NCI-H526 treated with DMSO at 0.1 percent for 48 hours (cell line): Measurements from ENCODE around the gene APOC1.
"Not testable (repeated sequence)": the region's sequence is repeated elsewhere in the genome, so short reads cannot be mapped to it uniquely, and the experiment has no call there.

Experiments
- DNase-seq: peaks from one replicate; lab custom pipeline; 2025; lab: John Stamatoyannopoulos, UW

Gene APOC1

DNA sequence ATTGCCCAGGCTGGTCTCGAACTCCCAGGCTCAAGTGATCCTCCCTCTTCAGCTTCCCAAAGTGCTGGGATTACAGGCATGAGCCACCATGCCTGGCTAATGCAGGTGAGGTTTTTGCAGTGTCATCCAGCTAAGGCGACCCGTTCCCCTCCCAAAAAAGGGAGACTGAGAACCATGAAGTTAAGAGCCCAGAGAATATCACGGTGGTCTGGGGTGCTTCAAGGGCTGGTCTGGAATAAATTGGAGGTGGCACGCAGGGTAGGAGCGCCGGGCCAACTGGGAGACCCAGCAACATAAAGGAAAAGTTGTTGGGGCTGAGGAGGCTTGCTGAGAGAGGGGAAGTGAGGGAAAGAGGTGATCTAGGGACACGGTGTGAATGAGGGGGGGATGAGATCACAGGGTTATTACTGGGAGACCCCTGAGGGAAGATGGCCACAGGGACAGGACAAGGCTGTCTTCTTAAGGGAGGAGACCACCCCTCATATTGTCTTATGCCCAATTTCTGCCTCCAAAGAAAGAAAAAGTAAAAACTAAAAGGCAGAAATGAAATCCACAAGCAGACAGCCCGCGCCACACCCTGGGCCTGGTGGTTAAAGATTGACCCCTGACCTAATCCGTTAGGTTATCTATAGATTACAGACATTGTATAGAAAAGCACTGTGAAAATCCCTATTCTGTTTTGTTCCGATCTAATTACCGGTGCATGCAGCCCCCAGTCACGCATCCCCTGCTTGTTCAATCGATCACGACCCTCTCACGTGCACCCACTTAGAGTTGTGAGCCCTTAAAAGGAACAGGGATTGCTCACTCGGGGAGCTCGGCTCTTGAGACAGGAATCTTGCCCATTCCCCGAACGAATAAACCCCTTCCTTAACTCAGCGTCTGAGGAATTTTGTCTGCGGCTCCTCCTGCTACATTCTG lies 636 bp upstream of the APOC1 start:
- not testable (repeated sequence) for DNase-seq

DNA sequence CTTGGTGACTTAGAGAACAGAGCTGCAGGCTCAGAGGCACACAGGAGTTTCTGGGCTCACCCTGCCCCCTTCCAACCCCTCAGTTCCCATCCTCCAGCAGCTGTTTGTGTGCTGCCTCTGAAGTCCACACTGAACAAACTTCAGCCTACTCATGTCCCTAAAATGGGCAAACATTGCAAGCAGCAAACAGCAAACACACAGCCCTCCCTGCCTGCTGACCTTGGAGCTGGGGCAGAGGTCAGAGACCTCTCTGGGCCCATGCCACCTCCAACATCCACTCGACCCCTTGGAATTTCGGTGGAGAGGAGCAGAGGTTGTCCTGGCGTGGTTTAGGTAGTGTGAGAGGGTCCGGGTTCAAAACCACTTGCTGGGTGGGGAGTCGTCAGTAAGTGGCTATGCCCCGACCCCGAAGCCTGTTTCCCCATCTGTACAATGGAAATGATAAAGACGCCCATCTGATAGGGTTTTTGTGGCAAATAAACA lies 9.9 kb downstream of the APOC1 start:
- DNase-seq, result no peak

DNA sequence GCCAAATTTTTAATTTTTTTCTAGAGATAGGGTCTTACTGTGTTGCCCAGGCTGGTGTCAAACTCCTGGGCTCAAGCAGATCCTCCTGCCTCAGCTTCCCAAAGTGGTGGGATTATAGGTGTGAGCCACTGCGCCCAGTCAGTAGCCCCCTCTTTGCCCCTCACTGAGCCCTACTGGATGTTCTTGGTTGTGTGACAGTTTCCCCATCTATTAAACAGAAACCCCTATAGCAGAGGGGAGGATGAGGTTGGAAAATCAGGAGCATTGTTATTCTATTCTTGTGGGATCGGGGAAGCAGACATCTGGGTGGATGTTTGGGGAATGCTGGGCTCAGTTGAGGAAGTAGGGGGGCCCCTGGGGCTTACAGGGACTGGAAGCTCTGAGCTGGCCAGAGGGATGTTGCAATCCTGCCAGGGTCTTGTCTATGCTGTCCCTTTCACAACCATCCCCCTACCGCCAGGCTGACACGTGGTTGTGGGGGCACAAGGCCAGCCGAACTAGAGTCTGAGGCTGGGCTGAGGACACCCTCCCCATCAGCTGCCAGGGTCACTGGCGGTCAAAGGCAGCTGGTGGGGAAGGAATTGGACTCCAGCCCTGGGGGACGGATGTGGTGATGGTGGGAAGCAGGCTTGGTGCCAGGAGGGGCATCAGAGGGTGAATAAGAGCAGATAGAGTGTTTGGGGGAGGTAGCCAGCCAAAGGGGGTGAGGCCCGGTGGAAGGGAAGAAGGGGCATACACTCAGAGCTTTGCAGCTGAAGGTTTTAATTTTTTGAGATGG lies 10.9 kb downstream of the APOC1 start:
- DNase-seq, result no peak

DNA sequence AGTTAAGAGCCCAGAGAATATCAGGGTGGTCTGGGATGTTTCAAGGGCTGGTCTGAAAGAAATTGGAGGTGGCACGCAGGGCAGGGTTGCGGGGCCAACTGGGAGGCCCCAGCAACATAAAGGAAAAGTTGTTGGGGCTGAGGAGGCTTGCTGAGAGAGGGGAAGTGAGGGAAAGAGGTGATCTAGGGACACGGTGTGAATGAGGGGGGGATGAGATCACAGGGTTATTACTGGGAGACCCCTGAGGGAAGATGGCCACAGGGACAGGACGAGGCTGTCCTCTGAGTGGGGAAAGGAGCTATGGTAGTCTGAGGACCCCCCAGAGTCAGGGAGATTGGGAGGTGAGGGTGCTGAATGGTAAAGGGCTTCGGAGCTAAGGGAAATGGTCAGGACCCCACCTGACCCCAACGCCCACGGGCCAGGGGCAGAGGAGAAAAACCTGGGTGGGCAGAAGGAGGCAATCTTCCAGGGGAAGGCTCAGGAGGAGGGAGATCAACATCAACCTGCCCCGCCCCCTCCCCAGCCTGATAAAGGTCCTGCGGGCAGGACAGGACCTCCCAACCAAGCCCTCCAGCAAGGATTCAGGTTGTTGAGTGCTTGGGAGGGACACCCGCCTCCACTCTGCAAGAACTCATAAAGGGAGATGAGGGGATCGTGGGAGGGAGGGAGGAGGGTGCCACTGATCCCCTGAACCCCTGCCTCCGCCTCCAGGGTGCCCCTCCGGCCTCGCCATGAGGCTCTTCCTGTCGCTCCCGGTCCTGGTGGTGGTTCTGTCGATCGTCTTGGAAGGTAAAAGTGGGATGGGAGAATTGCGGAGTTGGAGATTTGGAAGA lies 12.1 kb downstream of the APOC1 start:
- not testable (repeated sequence) for DNase-seq

DNA sequence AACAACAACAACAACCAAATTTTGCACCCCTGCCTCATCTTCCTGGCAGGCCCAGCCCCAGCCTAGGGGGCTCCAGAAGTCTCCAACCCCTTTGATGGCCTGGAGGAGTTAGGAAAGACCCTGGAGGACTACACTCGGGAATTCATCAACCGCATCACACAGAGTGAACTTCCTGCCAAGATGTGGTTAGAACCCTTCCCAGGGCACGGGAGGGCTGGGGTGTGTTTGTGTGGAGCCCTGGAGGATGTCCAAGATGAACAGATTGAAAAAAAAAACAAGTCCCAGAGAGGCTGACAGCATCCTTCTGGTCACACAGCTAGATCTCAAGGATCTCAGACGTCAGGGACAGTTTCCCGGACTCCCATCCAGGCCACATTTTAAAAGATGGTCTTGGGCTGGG lies 13.3 kb downstream of the APOC1 start:
- DNase-seq, result no peak

DNA sequence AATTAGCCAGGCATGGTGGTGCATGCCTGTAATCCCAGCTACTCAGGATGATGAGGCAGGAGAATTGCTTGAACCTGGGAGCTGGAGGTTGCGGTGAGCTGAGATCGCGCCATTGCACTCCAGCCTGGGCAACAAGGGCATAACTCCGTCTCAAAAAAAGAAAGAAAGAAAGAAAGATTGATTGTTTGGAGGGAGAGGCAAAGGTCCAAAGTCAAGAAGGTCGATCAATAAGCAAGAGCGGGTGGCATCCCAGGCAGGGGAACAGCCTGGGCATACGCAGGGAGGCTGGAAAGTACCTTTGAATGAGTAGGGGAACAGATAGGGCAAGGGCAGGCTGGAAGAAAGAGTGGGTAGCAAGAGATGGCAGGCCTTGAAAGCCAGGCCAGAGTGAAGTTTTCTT lies 15.7 kb downstream of the APOC1 start:
- DNase-seq, result no peak

DNA sequence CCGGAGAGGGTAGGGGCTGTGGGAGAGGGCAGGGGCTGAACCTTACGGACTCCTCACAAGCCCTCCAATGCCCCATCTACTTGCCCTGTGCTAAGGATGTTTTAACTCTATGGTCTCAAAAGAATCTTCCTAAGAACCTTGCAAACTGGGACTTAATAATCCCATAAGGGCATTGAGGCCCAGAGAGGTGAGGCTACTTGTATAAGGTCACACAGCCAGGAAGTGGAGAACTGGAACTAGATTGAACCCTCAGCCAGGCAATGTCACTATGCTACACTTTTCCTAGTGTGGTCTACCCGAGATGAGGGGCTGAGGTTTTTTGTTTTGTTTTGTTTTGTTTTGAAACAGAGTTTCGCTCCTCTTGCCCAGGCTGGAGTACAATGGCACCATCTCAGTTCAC lies 17.1 kb downstream of the APOC1 start:
- no peak for DNase-seq

DNA sequence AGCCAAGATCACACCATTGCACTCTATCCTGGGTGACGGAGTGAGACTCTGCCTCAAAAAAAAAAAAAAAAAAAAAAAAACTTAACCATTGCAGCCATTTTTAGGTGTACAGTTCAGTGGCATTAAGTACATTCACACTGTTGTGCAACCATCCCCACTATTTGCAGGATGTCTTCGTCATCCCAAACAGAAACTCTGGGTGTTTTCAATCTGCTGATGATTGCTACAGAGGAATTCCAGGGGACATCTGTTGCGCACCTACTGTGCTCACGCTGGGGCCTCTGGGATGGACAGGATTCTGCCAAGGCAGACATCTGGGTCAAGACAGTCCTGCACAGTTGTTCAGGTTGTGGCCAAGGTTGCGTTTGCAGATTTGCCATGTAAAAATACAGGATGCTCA lies 25.3 kb downstream of the APOC1 start:
- DNase-seq, result no peak

DNA sequence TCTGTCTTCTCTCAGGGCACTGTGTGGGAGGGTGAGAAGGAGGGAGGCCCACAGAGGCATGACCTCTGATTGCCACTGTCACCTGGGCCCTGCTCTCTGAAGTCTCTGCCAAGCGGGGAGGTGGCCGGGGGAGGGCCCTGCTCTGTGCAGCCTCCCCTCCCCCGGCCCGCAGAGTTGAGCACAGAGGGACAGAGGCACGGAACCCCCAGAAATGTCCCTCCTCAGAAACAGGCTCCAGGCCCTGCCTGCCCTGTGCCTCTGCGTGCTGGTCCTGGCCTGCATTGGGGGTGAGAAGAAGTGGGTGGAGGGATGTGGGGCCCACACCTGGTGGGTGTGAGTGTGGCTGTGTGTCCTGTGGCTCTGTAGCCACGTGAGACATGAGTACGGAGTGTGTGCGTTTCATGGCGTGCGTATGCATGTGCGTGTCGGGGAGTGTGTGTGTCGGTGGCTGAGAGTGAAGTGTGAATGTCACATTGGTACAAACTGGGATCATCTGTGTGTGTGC lies 27.7 kb downstream of the APOC1 start, which contains the start of gene APOC4:
Gene APOC4 (plus strand): TSS at position 171 of the 505 bp plus-strand sequence. CDS start 41 bp downstream, at position 212.
- DNase-seq, result no peak

DNA sequence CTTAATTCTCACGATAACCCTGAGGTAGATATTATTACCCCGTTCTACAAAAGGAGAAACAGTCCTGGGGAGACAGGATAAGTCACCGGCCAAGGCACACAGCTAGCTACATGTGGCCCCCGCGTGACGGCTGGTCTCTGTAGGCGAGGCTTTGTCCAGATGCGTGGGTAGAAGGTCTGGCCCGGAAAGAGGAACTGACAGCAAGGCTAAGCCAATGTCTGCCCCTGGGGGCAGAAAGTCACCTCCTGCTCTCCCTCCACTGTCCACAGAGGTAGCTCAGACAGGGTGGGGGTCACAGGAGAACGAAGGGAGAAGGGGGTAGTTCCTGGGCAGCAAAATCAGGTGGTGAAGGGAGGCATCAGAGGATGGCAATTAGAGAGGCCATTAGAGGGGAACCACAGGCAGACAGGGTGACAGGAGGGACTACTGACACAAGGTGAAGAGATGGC lies 29.4 kb downstream of the APOC1 start:
- no peak for DNase-seq

DNA sequence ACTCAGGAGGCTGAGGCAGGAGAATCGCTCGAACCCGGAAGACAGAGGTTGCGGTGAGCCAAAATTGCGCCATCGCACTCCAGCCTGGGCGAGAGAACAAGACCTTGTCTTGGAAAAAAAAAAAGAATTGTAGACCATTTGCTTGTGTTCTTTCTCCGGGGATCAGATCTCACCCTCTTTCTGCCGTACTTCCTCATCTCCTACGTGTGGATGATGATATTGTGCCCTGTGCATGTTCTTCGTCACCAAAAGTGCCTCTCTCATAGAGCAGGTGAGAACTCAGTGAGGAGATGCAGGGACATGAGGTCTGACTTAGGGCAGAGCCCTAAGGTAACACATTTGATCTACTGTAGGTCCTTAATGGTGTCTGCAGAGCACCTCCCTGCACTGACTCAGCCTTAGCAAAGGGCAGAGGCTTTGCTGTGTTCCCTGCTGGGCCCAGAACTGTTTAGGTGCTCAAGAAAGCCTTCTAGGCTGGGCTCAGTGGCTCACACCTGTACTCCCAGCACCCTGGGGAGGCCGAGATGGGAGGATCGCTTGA lies 32.7 kb downstream of the APOC1 start:
- no peak for DNase-seq

DNA sequence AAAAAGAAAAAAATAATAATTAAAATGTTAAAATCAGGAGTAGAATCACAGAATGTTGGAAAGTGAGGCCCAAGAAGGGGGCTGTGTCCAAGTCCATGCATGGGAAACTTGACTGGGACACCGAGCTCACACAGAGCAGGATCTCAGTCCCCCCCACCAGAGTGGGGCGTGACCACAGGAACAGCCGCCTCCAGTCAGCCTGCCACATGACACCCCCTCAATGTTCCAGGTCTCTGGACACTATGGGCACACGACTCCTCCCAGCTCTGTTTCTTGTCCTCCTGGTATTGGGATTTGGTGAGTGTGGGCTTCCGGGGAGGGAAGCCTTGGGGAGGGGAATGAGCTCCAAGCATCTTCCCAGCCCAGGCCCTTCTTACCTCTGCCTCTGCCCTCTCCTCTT lies 33.8 kb downstream of the APOC1 start:
- DNase-seq, result no peak

DNA sequence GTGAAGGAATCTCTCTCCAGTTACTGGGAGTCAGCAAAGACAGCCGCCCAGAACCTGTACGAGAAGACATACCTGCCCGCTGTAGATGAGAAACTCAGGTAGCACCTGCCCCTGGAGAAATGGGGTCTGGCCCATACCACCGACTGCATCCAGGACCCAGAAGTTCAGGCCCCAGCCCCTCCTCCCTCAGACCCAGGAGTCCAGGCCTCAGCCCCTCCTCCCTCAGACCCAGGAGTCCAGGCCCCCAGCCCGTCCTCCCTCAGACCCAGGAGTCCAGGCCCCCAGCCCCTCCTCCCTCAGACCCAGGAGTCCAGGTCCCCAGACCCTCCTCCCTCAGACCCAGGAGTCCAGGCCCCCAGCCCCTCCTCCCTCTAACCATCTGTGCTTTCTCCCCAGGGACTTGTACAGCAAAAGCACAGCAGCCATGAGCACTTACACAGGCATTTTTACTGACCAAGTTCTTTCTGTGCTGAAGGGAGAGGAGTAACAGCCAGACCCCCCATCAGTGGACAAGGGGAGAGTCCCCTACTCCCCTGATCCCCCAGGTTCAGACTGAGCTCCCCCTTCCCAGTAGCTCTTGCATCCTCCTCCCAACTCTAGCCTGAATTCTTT lies 34.5 kb downstream of the APOC1 start:
- DNase-seq, result no peak

DNA sequence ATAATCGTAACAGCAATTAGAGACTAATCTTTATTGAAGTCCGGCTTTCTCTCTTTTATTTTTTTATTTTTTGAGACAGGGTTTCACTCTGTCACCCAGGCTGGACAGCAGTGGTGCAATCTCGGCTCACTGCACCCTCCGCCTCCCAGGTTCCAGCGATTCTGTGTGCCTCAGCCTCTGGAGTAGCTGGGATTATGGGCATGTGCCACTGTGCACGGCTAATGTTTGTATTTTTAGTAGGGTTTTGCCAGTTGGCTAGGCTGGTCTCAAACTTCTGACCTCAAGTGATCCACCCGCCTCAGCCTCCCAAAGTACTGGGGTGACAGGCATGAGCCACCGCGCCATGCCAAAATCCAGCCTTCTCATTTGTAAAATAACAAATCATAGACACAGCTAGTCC lies 35.1 kb downstream of the APOC1 start:
- no peak for DNase-seq

DNA sequence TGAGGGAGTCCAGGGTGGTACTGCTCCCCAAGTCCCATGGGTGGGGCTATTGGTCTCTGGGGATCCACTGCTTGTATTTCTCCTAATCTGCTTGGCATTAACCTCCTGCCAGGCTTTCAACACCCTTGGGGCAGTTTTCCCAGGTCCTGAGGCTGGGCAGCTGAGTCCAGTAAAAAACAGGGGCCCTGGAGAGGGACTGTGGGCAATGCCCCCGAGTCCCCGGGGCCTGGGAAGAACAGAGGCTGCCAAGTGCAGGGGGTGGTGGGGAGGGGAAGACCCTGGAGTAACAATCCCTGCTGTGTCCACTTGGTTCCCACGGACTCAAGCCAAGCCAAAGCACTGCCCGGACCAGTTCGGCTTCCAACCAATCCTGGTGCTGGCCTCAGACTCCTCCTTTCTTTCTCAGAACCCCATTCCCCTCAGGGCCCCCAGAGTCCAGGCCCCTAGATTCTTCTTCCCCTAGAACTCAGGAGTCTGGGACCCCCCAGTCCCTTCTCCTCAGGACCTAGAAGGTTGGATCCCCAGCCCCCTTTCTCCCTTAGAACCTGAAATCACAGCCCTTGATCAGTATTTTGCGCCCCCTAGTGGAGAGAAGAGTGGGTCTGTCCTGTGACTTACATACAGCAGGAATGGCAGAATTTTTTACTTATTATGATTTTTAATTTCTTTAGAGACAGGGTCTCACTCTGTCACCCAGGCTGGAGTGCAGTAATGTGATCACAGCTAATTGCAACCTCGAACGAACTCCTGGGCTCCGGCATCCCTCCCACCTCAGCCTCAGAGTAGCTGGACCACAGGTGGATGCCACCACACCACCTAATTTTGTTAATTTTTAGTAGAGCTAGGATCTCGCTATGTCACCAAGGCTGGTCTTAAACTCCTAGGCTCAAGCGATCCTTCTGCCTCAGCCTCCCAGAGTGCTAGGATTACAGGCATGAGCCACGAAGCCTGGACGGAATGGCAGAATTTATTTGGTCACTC lies 37.1 kb downstream of the APOC1 start:
- peak; percentile 50 for DNase-seq

DNA sequence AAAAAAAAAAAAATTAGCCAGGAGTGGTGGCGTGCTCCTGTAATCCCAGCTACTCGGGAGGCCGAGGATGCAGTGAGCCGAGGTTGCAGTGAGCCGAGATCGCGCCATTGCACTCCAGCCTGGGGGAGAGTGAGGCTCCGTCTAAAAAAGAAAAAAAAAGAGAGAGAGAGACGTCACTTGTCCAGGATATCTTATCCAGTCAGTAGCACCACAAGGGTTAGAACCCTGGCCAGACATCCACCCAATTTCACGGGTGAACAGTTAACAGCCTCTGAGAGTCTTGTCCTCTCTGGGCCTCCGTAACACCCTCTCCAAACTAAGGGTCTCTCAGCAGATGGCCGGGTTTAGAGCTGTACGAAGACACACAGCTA lies 39.9 kb downstream of the APOC1 start:
- no peak for DNase-seq

DNA sequence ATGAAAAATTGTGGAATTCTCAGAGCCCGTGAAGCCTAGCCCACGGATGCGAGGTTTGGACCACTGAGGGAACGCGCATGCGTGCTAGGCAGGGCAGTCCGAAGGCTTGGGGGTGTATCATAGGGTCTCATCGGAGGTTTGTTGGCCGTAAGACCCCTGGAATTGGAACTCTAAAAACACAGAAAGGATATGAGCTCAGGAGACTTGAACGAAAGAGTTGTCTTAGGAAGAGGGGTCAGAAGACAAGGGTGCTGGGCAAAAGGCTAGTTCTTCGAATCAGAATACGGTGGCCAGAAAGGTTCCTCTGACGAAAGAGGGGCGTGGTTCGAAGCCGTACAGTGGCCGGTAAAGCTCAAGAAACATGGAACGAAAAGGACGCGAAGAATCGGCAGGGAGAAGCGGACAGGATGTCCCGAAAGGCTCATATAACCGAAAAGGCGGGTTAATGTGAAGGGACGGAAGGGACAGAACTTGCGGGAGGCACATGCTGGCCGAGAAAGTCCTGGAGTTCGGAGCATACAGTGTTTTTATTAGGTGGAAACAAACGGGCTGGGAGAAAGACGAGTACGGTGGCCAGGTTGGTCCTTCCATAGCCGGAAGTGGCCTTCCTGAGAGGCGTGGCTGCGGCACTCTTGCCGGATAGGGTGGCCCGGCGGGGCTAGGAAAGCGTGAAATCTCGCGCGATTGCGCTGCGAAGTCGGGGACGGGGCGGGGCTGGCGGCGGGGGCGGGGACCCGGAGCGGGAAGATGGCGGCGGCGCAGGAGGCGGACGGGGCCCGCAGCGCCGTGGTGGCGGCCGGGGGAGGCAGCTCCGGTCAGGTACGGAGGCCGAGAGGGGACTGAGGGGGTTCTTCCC lies 40.5 kb downstream of the APOC1 start, which contains the start of gene CLPTM1:
Gene CLPTM1 (plus strand): TSS at position 732 of the 856 bp plus-strand sequence. CDS start 16 bp downstream, at position 748.
- peak; percentile 96 for DNase-seq
